NT2/D1 (cell line): ENCODE measurements around the gene CPED1.

ENCODE experiments used
- SUZ12 ChIP-seq: IDR thresholded peaks from 2 replicates; pipeline ENCODE4 v1.6.1; 2011; ENCODE audit not compliant: insufficient read length, insufficient read depth; ENCODE audit errors: extremely low read depth
- YY1 ChIP-seq: IDR thresholded peaks from 2 replicates; pipeline ENCODE4 v1.6.1; 2011; ENCODE audit not compliant: insufficient read length, insufficient read depth
- ZNF274 ChIP-seq: IDR thresholded peaks from 2 replicates; pipeline ENCODE4 v1.6.1; 2011; ENCODE audit warnings: mild to moderate bottlenecking, low read depth, low read length

- TF ChIP-seq ZNF274, result no peak
- no peak for TF ChIP-seq YY1
- TF ChIP-seq SUZ12, result no peak
Observed at GRCh38 chr7:121000081-121000983, 11.8 kb downstream of the CPED1 start.
